GM10248 (cell line): ENCODE measurements around the gene MPPED1.

Experiments used
- CTCF ChIA-PET: fragments of 300-600 bp; sonication (Branson Sonifier 250); formaldehyde crosslinking; extraction: SDS; loops from one replicate; lab custom pipeline; 2021; ENCODE audit warnings: antibody characterized with exemption; lab: Yijun Ruan, JAX
- POLR2A ChIA-PET: fragments of 350-650 bp; sonication (Branson Sonifier 250); formaldehyde crosslinking; extraction: SDS; loops from one replicate; lab custom pipeline; 2020; ENCODE audit warnings: antibody characterized with exemption; lab: Yijun Ruan, JAX
- DNase-seq: peaks from one replicate; pipeline ENCODE4 v3.0.0; 2012; ENCODE audit errors: extremely low spot score
- CTCF ChIP-seq: IDR thresholded peaks from 2 replicates; pipeline ENCODE4 v1.5.1; 2012; ENCODE audit warnings: mild to moderate bottlenecking, low read depth; ENCODE audit errors: extremely low read depth, missing control alignments, control extremely low read depth

The MPPED1 gene

GRCh38 chr22:43421914-43422615 is 10.3 kb downstream of the MPPED1 start:
- TF ChIP-seq CTCF = no peak
- ChIA-PET POLR2A (no interaction called here), CTCF (interaction anchor here (1.5 kb wide), 1 partner anchor 9 kb away, joined by 6 read pairs; no protein-coding TSS in a partner anchor)
- DNase-seq = no peak

- CTCF ChIA-PET = no interaction called here
- TF ChIP-seq CTCF = no peak
- no peak for DNase-seq
- POLR2A ChIA-PET = no interaction called here
These were observed 11.2 kb downstream of the MPPED1 start for GRCh38 chr22:43423046-43423445.

GRCh38 chr22:43424201-43424600 is 12.4 kb downstream of the MPPED1 start:
- DNase-seq = no peak
- ChIA-PET POLR2A (no interaction called here), CTCF (no interaction called here)
- TF ChIP-seq CTCF = no peak

- ChIA-PET POLR2A (no interaction called here), CTCF (no interaction called here)
- TF ChIP-seq CTCF = no peak
- no peak for DNase-seq
These were observed 13.1 kb downstream of the MPPED1 start for GRCh38 chr22:43424666-43425630.

GRCh38 chr22:43425976-43426785 is 14.4 kb downstream of the MPPED1 start:
- CTCF ChIA-PET = no interaction called here
- DNase-seq = no peak
- TF ChIP-seq CTCF = no peak
- POLR2A ChIA-PET = no interaction called here

GRCh38 chr22:43426816-43427215 is 15.0 kb downstream of the MPPED1 start:
- POLR2A ChIA-PET = no interaction called here
- CTCF ChIA-PET = no interaction called here
- no peak for TF ChIP-seq CTCF
- DNase-seq = no peak
